Measurements from ENCODE around the gene PATZ1.

- TF ChIP-seq CTCF (conservative IDR thresholded peaks at IDR 0.05), result no peak
- TF ChIP-seq EZH2 (IDR thresholded peaks at IDR 0.05; ENCODE audit: low read depth), result no peak
These were observed 45.2 kb downstream of the PATZ1 start for GRCh38 chr22:31300896-31301295.
